Esophagus (tissue), 2 donors: ENCODE data around the gene PDCD1. TPM values are rescaled to one million over a fixed set of nuclear protein-coding genes. Genes with fewer than 3 reads are reported as not detected.

ENCODE experiments used
- H3K27ac ChIP-seq, 2 donors: one replicate each; pipeline ENCODE4 v1.5.1; 2013; ENCODE audit warnings: low read depth in 2 of 2, mild to moderate bottlenecking in 2 of 2, inconsistent platforms in 1 of 2, low read length in 1 of 2, moderate library complexity in 1 of 2
- H3K27me3 ChIP-seq, 2 donors: one replicate each; pipeline ENCODE4 v1.6.1; 2013; ENCODE audit warnings: low read length in 2 of 2, control low read depth in 1 of 2, mild to moderate bottlenecking in 1 of 2; ENCODE audit not compliant: insufficient read depth in 2 of 2, control insufficient read depth in 1 of 2
- H3K36me3 ChIP-seq, 2 donors: one replicate each; pipeline ENCODE4 v1.6.1; 2013; ENCODE audit warnings: low read length in 1 of 2; ENCODE audit not compliant: control insufficient read depth in 2 of 2, insufficient read depth in 2 of 2
- H3K4me1 ChIP-seq, 2 donors: one replicate each; pipeline ENCODE4 v1.6.1; 2013; ENCODE audit warnings: low read length in 1 of 2; ENCODE audit not compliant: control insufficient read depth in 2 of 2, insufficient read depth in 2 of 2
- H3K4me3 ChIP-seq, 2 donors: one replicate each; pipeline ENCODE4 v1.5.1; 2013; ENCODE audit warnings: low read length in 2 of 2, mild to moderate bottlenecking in 2 of 2, low read depth in 1 of 2, moderate library complexity in 1 of 2
- H3K9me3 ChIP-seq, 2 donors: one replicate each; pipeline ENCODE4 v1.6.1; 2013; ENCODE audit warnings: mild to moderate bottlenecking in 2 of 2, low read depth in 1 of 2, low read length in 1 of 2, moderate library complexity in 1 of 2; ENCODE audit not compliant: control insufficient read depth in 2 of 2, insufficient read depth in 1 of 2
- WGBS, 2 donors: extraction: QIAGEN DNeasy Blood & Tissue Kit; methylation state at CpG; one replicate each; pipeline ENCODE4 v1.1.7; 2013; 5-methylcytosine and 5-hydroxymethylcytosine counted together
- polyA plus RNA-seq, 2 donors: library from polyadenylated mRNA; stranded (reverse); fragments of 200-250 nt; gene quantifications; one replicate each; pipeline ENCODE4 v1.2.3, GENCODE V29; 2013
- donor health status: healthy with polysubstance abuse.
- donor health status: Bipolar disorder and iron deficiency.

Gene PDCD1
- polyA plus RNA-seq, 2 donors, result 0.54 to 0.73 TPM

DNA sequence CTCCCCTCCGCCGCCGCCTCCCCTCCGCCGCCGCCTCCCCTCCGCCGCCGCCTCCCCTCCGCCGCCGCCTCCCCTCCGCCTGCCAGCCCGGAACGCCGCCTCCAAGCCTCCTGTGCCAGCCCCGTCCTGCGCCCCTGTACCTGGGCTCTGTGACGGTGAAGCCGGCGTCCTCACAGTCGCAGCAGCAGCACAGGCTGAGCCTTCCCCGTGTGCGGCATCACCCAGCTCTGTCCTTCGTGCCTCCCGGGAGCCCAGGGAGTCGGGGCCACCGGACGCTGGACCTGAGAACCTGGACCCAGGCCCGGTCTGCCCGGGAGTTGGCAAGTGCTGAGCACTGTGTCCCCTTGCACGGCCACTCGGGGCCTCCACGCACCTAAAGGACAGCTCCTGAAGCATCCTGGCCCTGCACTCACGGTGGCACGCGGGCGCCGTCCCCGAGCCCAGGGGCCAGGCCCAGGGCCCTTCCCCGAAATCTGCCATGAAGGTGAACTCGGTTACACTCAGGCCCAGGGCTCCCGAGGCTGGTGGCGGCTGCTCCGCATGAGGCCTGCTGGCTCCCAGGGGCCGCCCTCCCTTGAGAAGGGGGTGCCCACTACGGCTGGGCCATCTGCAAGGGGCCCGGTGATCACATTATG is 43.8 kb upstream of the PDCD1 start:
- Histone ChIP-seq H3K27me3 (no peaks in the 10 kb centered on the region), H3K9me3 (no peaks in the 10 kb centered on the region), H3K27ac (no peak overlapping the region), H3K4me1 (peaks cover 6 to 9% of the 10 kb centered on the region in 2 donors), H3K36me3 (no peaks in the 10 kb centered on the region), H3K4me3 (no peak overlapping the region)
- 68 to 75% methylated on average over 31 to 48 of the region's 48 CpGs for WGBS, 2 donors

DNA sequence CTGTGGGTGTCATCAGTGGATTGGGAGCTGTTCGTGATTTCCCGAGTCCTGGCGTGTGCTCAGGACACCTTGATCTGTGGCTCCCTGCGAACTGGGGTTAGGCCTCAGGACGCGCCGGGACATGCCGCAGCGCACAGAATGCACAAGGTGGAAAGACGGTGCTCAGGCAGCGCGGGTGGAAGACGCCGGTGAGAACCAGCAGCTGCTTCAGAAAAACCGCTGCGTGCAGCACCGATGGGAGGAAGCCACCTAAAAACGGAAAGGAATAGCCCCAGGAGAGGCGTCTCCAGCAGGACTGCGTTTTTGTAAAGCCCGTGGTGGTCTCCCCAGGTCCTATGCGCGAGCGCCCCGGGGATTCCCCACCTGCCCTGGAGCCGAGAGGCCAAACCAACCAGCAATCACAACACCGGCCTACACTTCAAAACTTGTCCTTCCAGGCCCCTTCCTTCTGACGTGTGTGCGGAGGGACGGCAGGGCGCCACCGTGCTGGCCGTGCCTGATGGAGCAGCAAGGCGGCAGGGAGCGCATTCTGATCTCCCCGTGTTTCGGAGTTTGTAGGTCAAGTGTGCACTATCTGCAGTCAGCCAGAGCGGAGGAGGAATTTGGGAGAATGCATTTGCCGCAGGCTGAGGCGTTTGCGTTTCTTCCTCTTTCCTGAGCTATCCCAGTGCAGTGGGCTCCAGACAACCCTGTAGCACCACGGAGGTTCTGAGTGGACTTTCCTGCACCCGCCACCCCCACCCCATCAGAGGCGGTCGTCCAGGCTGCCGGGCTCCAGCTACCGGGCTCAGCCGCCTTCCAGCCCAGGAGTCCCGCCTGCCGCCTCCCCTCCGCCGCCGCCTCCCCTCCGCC is 43.0 kb upstream of the PDCD1 start:
- Histone ChIP-seq H3K27ac (peak overlapping the region; percentile 56 to 81), H3K9me3 (no peaks in the 10 kb centered on the region), H3K27me3 (no peaks in the 10 kb centered on the region), H3K36me3 (no peaks in the 10 kb centered on the region), H3K4me3 (peak overlapping the region; percentile 8 to 20), H3K4me1 (peaks cover 6 to 9% of the 10 kb centered on the region in 2 donors)
- WGBS, 2 donors, result 65 to 66% methylated on average over 45 to 54 of the region's 54 CpGs

- Histone ChIP-seq H3K9me3 (no peaks in the 10 kb centered on the region), H3K27me3 (no peaks in the 10 kb centered on the region), H3K27ac (peak overlapping the region; percentile 56 to 81), H3K4me1 (peaks cover 7 to 9% of the 10 kb centered on the region in 2 donors), H3K36me3 (no peaks in the 10 kb centered on the region), H3K4me3 (peak overlapping the region in 1 of 2 donors; percentile 9)
- 70 to 73% methylated on average over 21 of the region's 21 CpGs for WGBS, 2 donors
Observed at GRCh38 chr2:241901018-241901380, 42.3 kb upstream of the PDCD1 start.

- H3K27me3 ChIP-seq, result no peaks in the 10 kb centered on the region
- H3K36me3 ChIP-seq, result no peaks in the 10 kb centered on the region
- no peaks in the 10 kb centered on the region for H3K9me3 ChIP-seq
- peaks cover 9 to 13% of the 10 kb centered on the region in 2 donors for H3K4me1 ChIP-seq
- WGBS, 2 donors, result 62 to 70% methylated on average over 32 of the region's 32 CpGs
- H3K4me3 ChIP-seq, result peak overlapping the region in 1 of 2 donors; percentile 9
- peak overlapping the region; percentile 56 to 81 for H3K27ac ChIP-seq
Observed at GRCh38 chr2:241900251-241901017, 41.7 kb upstream of the PDCD1 start.

DNA sequence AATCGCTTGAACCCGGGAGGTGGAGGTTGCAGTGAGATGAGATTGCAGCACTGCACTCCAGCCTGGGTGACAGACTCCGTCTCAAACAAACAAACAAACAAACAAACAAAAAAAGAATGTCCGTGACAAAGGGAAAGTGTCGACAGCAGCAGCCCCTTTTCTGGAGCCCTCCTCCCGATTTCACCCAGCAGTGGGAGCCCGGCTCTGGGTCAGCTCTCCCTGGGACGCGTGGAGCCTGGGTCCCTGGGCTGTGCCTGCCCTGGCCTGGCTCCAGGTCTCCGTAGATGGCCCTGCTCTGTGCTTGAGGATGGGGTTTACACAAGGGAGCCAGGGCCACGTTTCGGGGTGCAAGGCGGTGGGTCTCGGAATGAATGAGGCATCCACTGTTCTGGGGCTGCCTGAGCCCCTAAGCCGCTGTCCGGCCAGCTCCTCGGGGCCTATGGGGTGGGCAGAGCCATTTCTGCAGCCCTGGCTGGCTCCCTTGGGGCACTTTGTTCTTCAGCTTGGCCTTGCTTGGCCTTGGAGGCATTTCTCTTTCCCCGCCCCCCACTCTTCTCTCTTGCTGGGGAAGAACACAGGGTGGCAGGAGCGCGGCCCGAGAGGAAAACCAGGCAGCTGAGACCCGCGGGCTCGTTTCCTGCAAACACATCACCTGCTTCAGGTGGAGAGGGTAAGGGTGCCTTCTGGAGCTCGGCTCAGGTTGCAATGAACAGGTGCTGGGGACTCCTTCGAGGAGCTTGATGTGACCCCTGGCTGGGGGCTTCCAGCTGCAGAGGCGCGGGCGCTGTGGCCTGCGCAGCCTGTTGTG is 40.0 kb upstream of the PDCD1 start:
- Histone ChIP-seq H3K27ac (no peak overlapping the region), H3K27me3 (no peaks in the 10 kb centered on the region), H3K4me1 (peaks cover 9 to 22% of the 10 kb centered on the region in 2 donors), H3K36me3 (no peaks in the 10 kb centered on the region), H3K9me3 (no peaks in the 10 kb centered on the region), H3K4me3 (no peak overlapping the region)
- WGBS, 2 donors, result 86 to 88% methylated on average over 30 of the region's 30 CpGs

GRCh38 chr2:241897231-241897916 is 38.7 kb upstream of the PDCD1 start:
- WGBS, 2 donors, result 80 to 88% methylated on average over 17 of the region's 17 CpGs
- H3K36me3 ChIP-seq, result no peaks in the 10 kb centered on the region
- H3K4me1 ChIP-seq, result peaks cover 3 to 27% of the 10 kb centered on the region in 2 donors
- no peaks in the 10 kb centered on the region for H3K9me3 ChIP-seq
- H3K27ac ChIP-seq, result no peak overlapping the region
- no peaks in the 10 kb centered on the region for H3K27me3 ChIP-seq
- no peak overlapping the region for H3K4me3 ChIP-seq

DNA sequence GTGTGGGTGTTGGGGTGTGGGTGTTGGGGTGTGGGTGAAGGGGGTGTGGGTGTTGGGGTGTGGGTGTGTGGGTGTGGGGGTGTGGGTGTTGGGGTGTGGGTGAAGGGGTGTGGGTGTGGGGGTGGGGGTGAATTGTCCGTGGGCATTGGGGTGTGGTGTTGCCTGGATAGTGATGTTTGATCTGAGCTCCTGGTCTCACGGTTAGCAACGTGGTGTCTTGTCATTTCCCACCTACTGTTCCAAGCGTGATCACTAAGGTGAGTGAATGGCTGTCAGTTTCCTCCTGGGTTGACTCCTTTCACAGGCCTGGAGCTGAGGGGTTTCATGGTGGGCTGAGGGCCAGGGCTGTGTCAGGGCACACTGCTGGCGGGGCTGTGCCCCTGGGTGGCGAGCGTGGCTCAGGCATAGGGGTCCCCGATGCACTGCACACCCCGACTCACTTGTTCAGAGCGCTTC is 38.1 kb upstream of the PDCD1 start:
- Histone ChIP-seq H3K36me3 (no peaks in the 10 kb centered on the region), H3K4me3 (no peak overlapping the region), H3K4me1 (peaks cover 3 to 30% of the 10 kb centered on the region in 2 donors), H3K27ac (no peak overlapping the region), H3K9me3 (no peaks in the 10 kb centered on the region), H3K27me3 (no peaks in the 10 kb centered on the region)
- 83 to 86% methylated on average over 10 of the region's 10 CpGs for WGBS, 2 donors

DNA sequence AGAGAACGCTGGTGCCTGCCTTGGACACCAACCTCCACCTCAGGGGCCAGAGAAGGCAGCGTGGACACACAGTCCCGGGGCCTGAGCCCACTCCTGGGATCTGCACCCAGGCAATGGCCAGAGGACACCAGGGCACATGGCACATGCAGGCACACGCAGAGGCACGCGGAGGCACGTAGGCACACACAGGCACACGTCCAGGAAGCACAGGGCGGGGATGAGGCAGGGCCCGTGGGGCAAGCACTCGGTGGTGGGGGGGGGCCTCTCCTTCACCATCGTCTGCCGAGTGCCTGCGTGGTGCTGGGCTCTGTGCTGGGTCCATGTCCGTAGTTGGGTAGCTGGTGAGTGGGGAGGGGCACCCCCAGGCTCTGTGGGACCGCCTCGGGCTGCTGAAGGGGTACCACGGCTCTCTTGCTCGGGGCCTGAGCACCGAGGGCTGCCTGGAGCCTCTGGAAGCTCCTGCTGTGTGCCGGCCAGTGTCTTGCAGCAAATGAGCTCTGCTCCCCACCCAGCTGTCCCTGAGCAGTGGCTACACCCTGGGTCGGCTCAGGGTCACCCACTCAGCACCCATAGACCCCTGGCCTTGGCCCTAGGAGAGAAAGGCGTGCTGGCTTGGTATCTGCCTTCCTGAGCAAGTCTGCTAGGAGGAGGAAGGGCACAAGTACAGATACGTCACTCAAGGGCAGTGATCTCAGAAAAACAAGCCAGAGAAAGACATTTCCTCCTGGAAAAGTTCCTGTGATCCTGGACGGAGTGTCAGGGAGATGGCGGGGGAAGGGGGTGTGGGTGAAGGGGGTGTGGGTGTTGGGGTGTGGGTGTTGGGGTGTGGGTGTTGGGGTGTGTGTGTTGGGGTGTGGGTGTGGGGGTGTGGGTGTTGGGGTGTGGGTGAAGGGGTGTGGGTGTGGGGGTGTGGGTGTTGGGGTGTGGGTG is 37.3 kb upstream of the PDCD1 start:
- Histone ChIP-seq H3K27me3 (no peaks in the 10 kb centered on the region), H3K27ac (peak overlapping the region; percentile 52 to 69), H3K4me1 (peaks cover 3 to 32% of the 10 kb centered on the region in 2 donors), H3K4me3 (peak overlapping the region in 1 of 2 donors; percentile 0), H3K9me3 (no peaks in the 10 kb centered on the region), H3K36me3 (no peaks in the 10 kb centered on the region)
- WGBS, 2 donors, result 34 to 56% methylated on average over 25 to 26 of the region's 26 CpGs
